Measurements from ENCODE around the gene TNFRSF14.
"Not testable (repeated sequence)": the region's sequence is repeated elsewhere in the genome, so short reads cannot be mapped to it uniquely, and the experiment has no call there.

Gene TNFRSF14

GRCh38 chr1:2569060-2569459 lies 12.9 kb downstream of the TNFRSF14 start:
- no peak for DNase-seq

GRCh38 chr1:2569703-2570102 lies 13.5 kb downstream of the TNFRSF14 start:
- DNase-seq: not testable (repeated sequence)

GRCh38 chr1:2570332-2570731 lies 14.2 kb downstream of the TNFRSF14 start:
- DNase-seq: no peak

GRCh38 chr1:2571348-2571747 lies 15.2 kb downstream of the TNFRSF14 start:
- DNase-seq: no peak

GRCh38 chr1:2573250-2573920 lies 17.2 kb downstream of the TNFRSF14 start:
- no peak for DNase-seq

- no peak for DNase-seq
Measured at GRCh38 chr1:2574350-2574749, 18.2 kb downstream of the TNFRSF14 start.

GRCh38 chr1:2575801-2576663 lies 19.9 kb downstream of the TNFRSF14 start:
- DNase-seq: no peak

GRCh38 chr1:2577565-2578075 lies 21.4 kb downstream of the TNFRSF14 start:
- DNase-seq: not testable (repeated sequence)

GRCh38 chr1:2578758-2579118 lies 22.6 kb downstream of the TNFRSF14 start:
- no peak for DNase-seq

GRCh38 chr1:2580691-2581090 lies 24.5 kb downstream of the TNFRSF14 start:
- no peak for DNase-seq

- no peak for DNase-seq
Measured at GRCh38 chr1:2582391-2582790, 26.2 kb downstream of the TNFRSF14 start.

- DNase-seq: no peak
Measured at GRCh38 chr1:2583331-2583791, 27.2 kb downstream of the TNFRSF14 start.

- peak; percentile 73 for DNase-seq
Measured at GRCh38 chr1:2583871-2584351, 27.7 kb downstream of the TNFRSF14 start.

GRCh38 chr1:2584686-2585317 lies 28.6 kb downstream of the TNFRSF14 start:
- DNase-seq: no peak

- peak; percentile 42 for DNase-seq
Measured at GRCh38 chr1:2585318-2586092, 29.3 kb downstream of the TNFRSF14 start.

GRCh38 chr1:2586154-2587070 lies 30.2 kb downstream of the TNFRSF14 start, which contains the start of gene PRXL2B:
Gene PRXL2B (plus strand): TSS chr1:2586777. CDS start chr1:2586886, 109 bp downstream.
- peak; percentile 99 for DNase-seq

- DNase-seq: no peak
Measured at GRCh38 chr1:2587071-2587859, 31.1 kb downstream of the TNFRSF14 start.

- DNase-seq: no peak
Measured at GRCh38 chr1:2587860-2588571, 31.8 kb downstream of the TNFRSF14 start.

- no peak for DNase-seq
Measured at GRCh38 chr1:2588661-2589430, 32.7 kb downstream of the TNFRSF14 start.
